CD14-positive monocyte (primary cell): ENCODE data around the gene ZNFX1. TPM values are rescaled to one million over a fixed set of nuclear protein-coding genes. Genes with fewer than 3 reads are reported as not detected.

Experiments used
- DNase-seq, 3 donors: peaks; one replicate each; pipeline ENCODE4 v3.0.0-alpha.2; 2011 to 2022
- H2AFZ ChIP-seq: 2 replicates; pipeline ENCODE4 v1.6.0; 2012; ENCODE audit warnings: mild to moderate bottlenecking, low read depth, low read length, inconsistent platforms; ENCODE audit not compliant: insufficient read depth, poor library complexity, severe bottlenecking
- H3K27ac ChIP-seq, 2 donors: 1 replicate in 1 of 2; 2 replicates in 1 of 2; pipeline ENCODE4 v1.5.1; 2012 to 2013; ENCODE audit warnings: low read length in 2 of 2, control low read depth in 1 of 2, inconsistent platforms in 1 of 2, low read depth in 1 of 2, mild to moderate bottlenecking in 1 of 2
- H3K27me3 ChIP-seq, 2 donors: one replicate each; pipeline versions ENCODE4 v1.6.0 to v1.6.1; 2011 to 2013; ENCODE audit warnings: low read length in 2 of 2; ENCODE audit not compliant: control insufficient read depth in 2 of 2, insufficient read depth in 2 of 2
- H3K36me3 ChIP-seq, 2 donors: replicated peaks in 1 of 2; 1 replicate in 1 of 2; 2 replicates in 1 of 2; pipeline versions ENCODE4 v1.5.1 to v1.6.1; 2012 to 2013; ENCODE audit warnings: low read length in 2 of 2, control low read depth in 1 of 2, inconsistent platforms in 1 of 2, mild to moderate bottlenecking in 1 of 2; ENCODE audit not compliant: insufficient read depth in 2 of 2, control insufficient read depth in 1 of 2
- H3K4me1 ChIP-seq, 2 donors: 1 replicate in 1 of 2; 2 replicates in 1 of 2; pipeline versions ENCODE4 v1.5.1 to v1.6.1; 2012 to 2013; ENCODE audit warnings: low read length in 2 of 2, control low read depth in 1 of 2, inconsistent platforms in 1 of 2, mild to moderate bottlenecking in 1 of 2, moderate library complexity in 1 of 2; ENCODE audit not compliant: insufficient read depth in 2 of 2, control insufficient read depth in 1 of 2
- H3K4me2 ChIP-seq: replicated peaks from 2 replicates; pipeline ENCODE3; 2012; ENCODE audit warnings: low read length, moderate library complexity, mild to moderate bottlenecking; ENCODE audit not compliant: poor library complexity, severe bottlenecking; ENCODE audit errors: extremely low read depth
- H3K4me3 ChIP-seq, 3 experiments: fragments of 200-600 bp in 1 of 3; sonication (generic) in 1 of 3; replicated peaks in 1 of 3; 1 replicate in 2 of 3; 2 replicates in 1 of 3; pipeline ENCODE4 v1.5.1; 2011 to 2013; ENCODE audit warnings: low read length in 3 of 3, mild to moderate bottlenecking in 3 of 3, control low read depth in 2 of 3, low read depth in 2 of 3, inconsistent platforms in 1 of 3, moderate library complexity in 1 of 3
- H3K79me2 ChIP-seq: 2 replicates; pipeline ENCODE4 v1.6.0; 2012; ENCODE audit warnings: mild to moderate bottlenecking, control low read depth, inconsistent platforms, low read length, moderate library complexity; ENCODE audit not compliant: insufficient read depth
- H3K9ac ChIP-seq: 2 replicates; pipeline ENCODE4 v1.6.0; 2017; ENCODE audit warnings: low read length, mild to moderate bottlenecking; ENCODE audit not compliant: insufficient read depth, poor library complexity, severe bottlenecking
- H3K9me3 ChIP-seq, 2 donors: replicated peaks in 1 of 2; 1 replicate in 1 of 2; 2 replicates in 1 of 2; pipeline versions ENCODE4 v1.5.1 to v1.6.1; 2012 to 2013; ENCODE audit warnings: low read length in 2 of 2, control low read depth in 1 of 2; ENCODE audit not compliant: control insufficient read depth in 1 of 2, insufficient read depth in 1 of 2
- H4K20me1 ChIP-seq: 2 replicates; pipeline ENCODE4 v1.6.0; 2012; ENCODE audit warnings: mild to moderate bottlenecking, low read length, control low read depth, moderate library complexity; ENCODE audit not compliant: insufficient read depth
- H3K27ac Mint-ChIP-seq, 7 donors: one replicate each; pipeline ENCODE4 v1.8.0; 2020; ENCODE audit warnings: mild to moderate bottlenecking in 7 of 7, mixed read lengths in 7 of 7, moderate library complexity in 6 of 7, inconsistent platforms in 2 of 7
- H3K27me3 Mint-ChIP-seq, 3 donors: one replicate each; pipeline ENCODE4 v1.8.0; 2021 to 2022; ENCODE audit warnings: low read depth in 3 of 3, mild to moderate bottlenecking in 3 of 3, mixed read lengths in 3 of 3, moderate library complexity in 3 of 3, inconsistent platforms in 1 of 3
- H3K36me3 Mint-ChIP-seq, 2 donors: one replicate each; pipeline ENCODE4 v1.8.0; 2020; ENCODE audit warnings: mixed read lengths in 2 of 2, inconsistent platforms in 1 of 2, mild to moderate bottlenecking in 1 of 2
- H3K4me1 Mint-ChIP-seq: one replicate; pipeline ENCODE4 v1.8.0; 2020; ENCODE audit warnings: mild to moderate bottlenecking, mixed read lengths
- H3K4me3 Mint-ChIP-seq, 2 donors: one replicate each; pipeline ENCODE4 v1.8.0; 2020; ENCODE audit warnings: mild to moderate bottlenecking in 2 of 2, mixed read lengths in 2 of 2, moderate library complexity in 1 of 2
- H3K9me3 Mint-ChIP-seq, 7 donors: one replicate each; pipeline ENCODE4 v1.8.0; 2020 to 2022; ENCODE audit warnings: mixed read lengths in 7 of 7, mild to moderate bottlenecking in 6 of 7, moderate library complexity in 6 of 7, inconsistent platforms in 2 of 7
- CTCF ChIP-seq: fragments of 200-600 bp; IDR thresholded peaks from one replicate; pipeline ENCODE4 v1.8.0; 2022; ENCODE audit warnings: antibody characterized with exemption, mild to moderate bottlenecking
- WGBS: methylation state at CpG from one replicate; pipeline ENCODE4 v1.1.5; 2013; ENCODE audit warnings: missing lambda C conversion rate; ENCODE audit not compliant: insufficient coverage; 5-methylcytosine and 5-hydroxymethylcytosine counted together
- intact Hi-C, 2 donors: fragments of 100-400 bp; cut with micrococcal nuclease; formaldehyde crosslinking; loops; one replicate each; pipeline versions ENCODE4 v1.15.0 to v1.15.1; 2023
- polyA plus RNA-seq, 3 donors: library from polyadenylated mRNA; depleted of rRNA in 1 of 3; unstranded in 2 of 3; stranded (reverse) in 1 of 3; fragments of 300-500 nt in 2 of 3; fragments of >200 nt in 1 of 3; fragmentation: Illumina TruSeq in 2 of 3; gene quantifications; 1 replicate in 2 of 3; 2 replicates in 1 of 3; pipeline ENCODE4 v1.2.3, GENCODE V29; 2012 to 2021

ZNFX1 gene
- polyA plus RNA-seq, 3 donors = 11.4 to 23.2 (median 13.3) TPM

- Histone ChIP-seq H3K4me2 (no peak overlapping the region), H3K36me3 (no peaks in the 10 kb centered on the region), H3K9ac (no peak overlapping the region), H3K27me3 (peaks cover 2 to 3% of the 10 kb centered on the region in 2 donors), H3K4me3 (no peak overlapping the region), H3K27ac (no peak overlapping the region), H3K9me3 (peaks cover 0 to 4% of the 10 kb centered on the region in 2 donors), H2AFZ (no peak overlapping the region), H3K79me2 (no peaks in the 10 kb centered on the region), H3K4me1 (no peaks in the 10 kb centered on the region), H4K20me1 (no peaks in the 10 kb centered on the region)
- Mint-ChIP-seq H3K4me1 (peaks cover 12% of the 10 kb centered on the region), H3K27me3 (peaks cover 7 to 18% (median 10%) of the 10 kb centered on the region in 3 donors), H3K36me3 (no peaks in the 10 kb centered on the region), H3K27ac (no peak overlapping the region), H3K9me3 (peaks cover 2 to 7% (median 3%) of the 10 kb centered on the region in 7 donors), H3K4me3 (no peak overlapping the region)
- no peak for TF ChIP-seq CTCF
- peak in 1 of 3 donors; percentile 34 for DNase-seq
- intact Hi-C loops = no loop called here
These were observed 32.8 kb upstream of the ZNFX1 start for GRCh38 chr20:49310705-49311104.

GRCh38 chr20:49308875-49309274 is 31.0 kb upstream of the ZNFX1 start:
- DNase-seq = no peak
- Histone ChIP-seq H3K4me3 (no peak overlapping the region), H3K9ac (no peak overlapping the region), H3K9me3 (peaks cover 0 to 4% of the 10 kb centered on the region in 2 donors), H3K4me1 (no peaks in the 10 kb centered on the region), H4K20me1 (no peaks in the 10 kb centered on the region), H3K27ac (no peak overlapping the region), H3K27me3 (no peaks in the 10 kb centered on the region), H3K79me2 (no peaks in the 10 kb centered on the region), H2AFZ (no peak overlapping the region), H3K36me3 (no peaks in the 10 kb centered on the region), H3K4me2 (no peak overlapping the region)
- H3K9me3 Mint-ChIP-seq = peaks cover 2 to 7% (median 3%) of the 10 kb centered on the region in 7 donors
- no peak overlapping the region for H3K4me3 Mint-ChIP-seq
- TF ChIP-seq CTCF = no peak
- intact Hi-C loops = no loop called here
- peaks cover 0 to 3% (median 3%) of the 10 kb centered on the region in 3 donors for H3K27me3 Mint-ChIP-seq
- peaks cover 13% of the 10 kb centered on the region for H3K4me1 Mint-ChIP-seq
- no CpG with 5 or more reads among the region's 3 CpGs for WGBS
- no peaks in the 10 kb centered on the region for H3K36me3 Mint-ChIP-seq
- no peak overlapping the region for H3K27ac Mint-ChIP-seq
